Non-pigmented ciliary epithelial cell (primary cell): ENCODE data around the gene TICAM2.
"Not testable (repeated sequence)": the region's sequence is repeated elsewhere in the genome, so short reads cannot be mapped to it uniquely, and the experiment has no call there.

ENCODE experiments used
- DNase-seq: peaks from one replicate; pipeline ENCODE4 v3.0.0-alpha.2; 2010; ENCODE audit warnings: low read depth

TICAM2 gene

GRCh38 chr5:115601701-115602590 lies at the start of gene TICAM2:
Gene TICAM2 (minus strand): TSS chr5:115602479. CDS start chr5:115581256, 21,223 bp downstream.
- DNase-seq, result no peak

GRCh38 chr5:115649541-115649940 lies 47.3 kb upstream of the TICAM2 start:
- DNase-seq, result no peak

- DNase-seq, result no peak
Observed at GRCh38 chr5:115648056-115648455, 45.8 kb upstream of the TICAM2 start.

- DNase-seq, result not testable (repeated sequence)
Observed at GRCh38 chr5:115645386-115645785, 43.1 kb upstream of the TICAM2 start.

GRCh38 chr5:115644046-115644445 lies 41.8 kb upstream of the TICAM2 start:
- DNase-seq, result no peak

GRCh38 chr5:115641948-115642347 lies 39.7 kb upstream of the TICAM2 start:
- DNase-seq, result no peak

GRCh38 chr5:115640274-115640673 lies 38.0 kb upstream of the TICAM2 start:
- no peak for DNase-seq

GRCh38 chr5:115639377-115639776 lies 37.1 kb upstream of the TICAM2 start:
- DNase-seq, result no peak

- DNase-seq, result no peak
Observed at GRCh38 chr5:115637507-115637906, 35.2 kb upstream of the TICAM2 start.

- no peak for DNase-seq
Observed at GRCh38 chr5:115636008-115636407, 33.7 kb upstream of the TICAM2 start.

GRCh38 chr5:115634343-115635132 lies 32.3 kb upstream of the TICAM2 start:
- DNase-seq, result no peak

GRCh38 chr5:115629903-115630302 lies 27.6 kb upstream of the TICAM2 start:
- DNase-seq, result no peak

GRCh38 chr5:115627295-115627865 lies 25.1 kb upstream of the TICAM2 start:
- DNase-seq, result no peak

- no peak for DNase-seq
Observed at GRCh38 chr5:115626445-115626823, 24.2 kb upstream of the TICAM2 start.

- peak; percentile 95 for DNase-seq
Observed at GRCh38 chr5:115625579-115626444, 23.5 kb upstream of the TICAM2 start, which contains the start of gene TMED7. Gene TMED7 (minus strand): TSS chr5:115626036. CDS start chr5:115625792, 244 bp downstream.

- DNase-seq, result no peak
Observed at GRCh38 chr5:115624994-115625393, 22.7 kb upstream of the TICAM2 start.

- DNase-seq, result no peak
Observed at GRCh38 chr5:115623658-115624057, 21.4 kb upstream of the TICAM2 start.

- no peak for DNase-seq
Observed at GRCh38 chr5:115621365-115621900, 19.2 kb upstream of the TICAM2 start.

GRCh38 chr5:115616892-115617291 lies 14.6 kb upstream of the TICAM2 start:
- DNase-seq, result no peak

GRCh38 chr5:115616472-115616871 lies 14.2 kb upstream of the TICAM2 start:
- DNase-seq, result no peak

GRCh38 chr5:115611873-115612272 lies 9.6 kb upstream of the TICAM2 start:
- no peak for DNase-seq
